HEK293T (cell line): ENCODE results near the gene IGSF9B.

Source experiments
- CTCF ChIA-PET: fragments of 350-600 bp; formaldehyde crosslinking; extraction: SDS; loops from one replicate; lab custom pipeline; 2021; ENCODE audit warnings: antibody characterized with exemption, inconsistent platforms; lab: Yijun Ruan, JAX
- POLR2A ChIA-PET: fragments of 350-600 bp; formaldehyde crosslinking; extraction: SDS; loops from one replicate; lab custom pipeline; 2020; ENCODE audit warnings: antibody characterized with exemption, inconsistent platforms; lab: Yijun Ruan, JAX
- DNase-seq: peaks from one replicate; pipeline ENCODE4 v3.0.0; 2012; ENCODE audit warnings: mixed read lengths; ENCODE audit errors: extremely low spot score
- ARNT ChIP-seq: fragments of 450-650 bp; IDR thresholded peaks from 2 replicates; pipeline ENCODE4 v1.6.1; 2017; ENCODE audit warnings: mild to moderate bottlenecking
- BHLHE40 ChIP-seq: fragments of 450-650 bp; IDR thresholded peaks from 2 replicates; pipeline ENCODE4 v1.6.1; 2016; ENCODE audit warnings: mild to moderate bottlenecking, moderate library complexity, borderline replicate concordance
- CTBP1 ChIP-seq: fragments of 450-650 bp; IDR thresholded peaks from 2 replicates; pipeline ENCODE4 v1.6.1; 2016; ENCODE audit warnings: borderline replicate concordance
- ELF4 ChIP-seq: fragments of 450-650 bp; IDR thresholded peaks from 2 replicates; pipeline ENCODE4 v1.6.1; 2017; ENCODE audit warnings: antibody characterized with exemption
- FOXA1 ChIP-seq: fragments of 450-650 bp; IDR thresholded peaks from 2 replicates; pipeline ENCODE4 v1.6.1; 2016; ENCODE audit warnings: mild to moderate bottlenecking
- FOXK2 ChIP-seq: fragments of 450-650 bp; IDR thresholded peaks from 2 replicates; pipeline ENCODE4 v1.6.1; 2016; ENCODE audit warnings: mild to moderate bottlenecking
- FOXM1 ChIP-seq: fragments of 450-650 bp; IDR thresholded peaks from 2 replicates; pipeline ENCODE4 v1.6.1; 2017; ENCODE audit warnings: mild to moderate bottlenecking, borderline replicate concordance
- HDGF ChIP-seq: fragments of 450-650 bp; IDR thresholded peaks from 2 replicates; pipeline ENCODE4 v1.6.1; 2017; ENCODE audit warnings: antibody characterized with exemption, borderline replicate concordance
- L3MBTL2 ChIP-seq: fragments of 450-650 bp; conservative IDR thresholded peaks from 2 replicates; pipeline ENCODE4 v1.6.1; 2016; ENCODE audit warnings: mild to moderate bottlenecking
- LEF1 ChIP-seq: fragments of 450-650 bp; IDR thresholded peaks from 2 replicates; pipeline ENCODE4 v1.6.1; 2017; ENCODE audit warnings: mild to moderate bottlenecking, borderline replicate concordance
- NFRKB ChIP-seq: fragments of 450-650 bp; IDR thresholded peaks from 2 replicates; pipeline ENCODE4 v1.6.1; 2016; ENCODE audit warnings: mild to moderate bottlenecking, moderate library complexity
- PKNOX1 ChIP-seq: fragments of 450-650 bp; IDR thresholded peaks from 2 replicates; pipeline ENCODE4 v1.6.1; 2016
- SP1 ChIP-seq: fragments of 450-650 bp; IDR thresholded peaks from 2 replicates; pipeline ENCODE4 v1.6.1; 2017
- SUZ12 ChIP-seq: fragments of 450-650 bp; IDR thresholded peaks from 2 replicates; pipeline ENCODE4 v1.6.1; 2016; ENCODE audit warnings: mild to moderate bottlenecking
- TARDBP ChIP-seq: fragments of 450-650 bp; IDR thresholded peaks from 2 replicates; pipeline ENCODE4 v1.6.1; 2016
- ZNF384 ChIP-seq: fragments of 450-650 bp; IDR thresholded peaks from 2 replicates; pipeline ENCODE4 v1.6.1; 2016

Gene IGSF9B

GRCh38 chr11:133896028-133896427 is 60.7 kb downstream of the IGSF9B start:
- TF ChIP-seq FOXK2: no peak
- TF ChIP-seq FOXA1: no peak
- TF ChIP-seq ELF4: no peak
- no peak for TF ChIP-seq SUZ12
- no peak for TF ChIP-seq HDGF
- no peak for TF ChIP-seq NFRKB
- no peak for TF ChIP-seq LEF1
- CTCF ChIA-PET: no interaction called here
- no peak for DNase-seq
- POLR2A ChIA-PET: no interaction called here

GRCh38 chr11:133895551-133895950 is 61.2 kb downstream of the IGSF9B start:
- ChIA-PET POLR2A (no interaction called here), CTCF (no interaction called here)
- no peak for DNase-seq
- TF ChIP-seq PKNOX1 (no peak), ELF4 (no peak), SP1 (no peak), FOXK2 (no peak), FOXM1 (no peak), FOXA1 (no peak), LEF1 (no peak), NFRKB (no peak), BHLHE40 (no peak), HDGF (no peak), ZNF384 (no peak), TARDBP (no peak), CTBP1 (no peak)

GRCh38 chr11:133895061-133895479 is 61.7 kb downstream of the IGSF9B start:
- DNase-seq: no peak
- ChIA-PET CTCF (no interaction called here), POLR2A (no interaction called here)
- TF ChIP-seq FOXK2 (no peak), HDGF (no peak), BHLHE40 (no peak), ARNT (no peak), L3MBTL2 (no peak), TARDBP (no peak), LEF1 (no peak), ZNF384 (no peak), PKNOX1 (no peak), CTBP1 (no peak)

- POLR2A ChIA-PET: no interaction called here
- TF ChIP-seq FOXM1: no peak
- no peak for TF ChIP-seq BHLHE40
- TF ChIP-seq ZNF384: no peak
- TF ChIP-seq ARNT: no peak
- no peak for TF ChIP-seq HDGF
- no peak for TF ChIP-seq SUZ12
- TF ChIP-seq CTBP1: no peak
- TF ChIP-seq ELF4: no peak
- no peak for TF ChIP-seq FOXA1
- TF ChIP-seq NFRKB: no peak
- no peak for TF ChIP-seq LEF1
- TF ChIP-seq L3MBTL2: no peak
- no peak for TF ChIP-seq SP1
- DNase-seq: no peak
- CTCF ChIA-PET: no interaction called here
These were observed 63.4 kb downstream of the IGSF9B start for GRCh38 chr11:133893381-133893780.

GRCh38 chr11:133892584-133893380 is 64.0 kb downstream of the IGSF9B start:
- ChIA-PET POLR2A (no interaction called here), CTCF (no interaction called here)
- TF ChIP-seq HDGF: no peak
- no peak for TF ChIP-seq FOXM1
- TF ChIP-seq LEF1: no peak
- TF ChIP-seq FOXK2: no peak
- TF ChIP-seq CTBP1: no peak
- no peak for TF ChIP-seq ARNT
- TF ChIP-seq ZNF384: no peak
- TF ChIP-seq SP1: no peak
- no peak for DNase-seq

- DNase-seq: no peak
- TF ChIP-seq ELF4 (no peak), HDGF (no peak), L3MBTL2 (no peak), NFRKB (no peak), FOXM1 (no peak), ZNF384 (no peak), SUZ12 (no peak), TARDBP (no peak), ARNT (no peak), FOXK2 (no peak), PKNOX1 (no peak), LEF1 (no peak), SP1 (no peak), BHLHE40 (no peak), FOXA1 (no peak), CTBP1 (no peak)
- ChIA-PET CTCF (no interaction called here), POLR2A (no interaction called here)
These were observed 64.6 kb downstream of the IGSF9B start for GRCh38 chr11:133892126-133892525.
